HepG2 (cell line): Measurements from ENCODE around the gene PEX13. TPM values are rescaled to one million over a fixed set of nuclear protein-coding genes. Genes with fewer than 3 reads are reported as not detected.

Experiments used
- DMTF1 ChIP-seq: sonication (generic); formaldehyde crosslinking; IDR thresholded peaks from 2 replicates; pipeline ENCODE4 v1.4.0; 2020; ENCODE audit warnings: mild to moderate bottlenecking, missing genetic modification reagents
- E2F1 ChIP-seq: sonication (generic); formaldehyde crosslinking; IDR thresholded peaks from 2 replicates; pipeline ENCODE4 v1.5.0; 2020; ENCODE audit warnings: missing genetic modification reagents
- GATAD2A ChIP-seq: IDR thresholded peaks from 2 replicates; pipeline ENCODE4 v1.6.1; 2016
- HNF4G ChIP-seq, 2 experiments: sonication (generic) in 1 of 2; formaldehyde crosslinking in 1 of 2; IDR thresholded peaks; 2 replicates each; pipeline versions ENCODE4 v1.4.0 to v1.6.1; 2011 to 2020; ENCODE audit warnings: borderline replicate concordance in 2 of 2, low read depth in 2 of 2, mild to moderate bottlenecking in 2 of 2, low read length in 1 of 2, missing genetic modification reagents in 1 of 2, moderate library complexity in 1 of 2
- ISX ChIP-seq: sonication (generic); formaldehyde crosslinking; conservative IDR thresholded peaks from 2 replicates; pipeline ENCODE4 v1.5.0; 2020; ENCODE audit warnings: missing genetic modification reagents
- KDM3A ChIP-seq: IDR thresholded peaks from 2 replicates; pipeline ENCODE4 v1.6.1; 2018; ENCODE audit warnings: low read depth, missing compliant biosample characterization
- KMT2A ChIP-seq: sonication (generic); formaldehyde crosslinking; IDR thresholded peaks from 2 replicates; pipeline ENCODE4 v1.4.0; 2020; ENCODE audit warnings: missing genetic modification reagents
- NAIF1 ChIP-seq: sonication (generic); formaldehyde crosslinking; IDR thresholded peaks from 2 replicates; pipeline ENCODE4 v1.5.0; 2020; ENCODE audit warnings: mild to moderate bottlenecking, missing genetic modification reagents, borderline replicate concordance
- NCOA5 ChIP-seq: sonication (generic); formaldehyde crosslinking; IDR thresholded peaks from 2 replicates; pipeline ENCODE4 v1.4.0; 2020; ENCODE audit warnings: missing genetic modification reagents
- SOX5 ChIP-seq: IDR thresholded peaks from 2 replicates; pipeline ENCODE4 v1.6.1; 2016; ENCODE audit warnings: borderline replicate concordance
- SSRP1 ChIP-seq: IDR thresholded peaks from 2 replicates; pipeline ENCODE4 v1.6.1; 2016; ENCODE audit warnings: control low read depth
- TIGD3 ChIP-seq: sonication (generic); formaldehyde crosslinking; IDR thresholded peaks from 2 replicates; pipeline ENCODE4 v1.5.1; 2020; ENCODE audit warnings: mild to moderate bottlenecking, missing genetic modification reagents, borderline replicate concordance
- ZNF3 ChIP-seq: IDR thresholded peaks from 2 replicates; pipeline ENCODE4 v1.7.0; 2017; ENCODE audit warnings: inconsistent platforms
- ZNF496 ChIP-seq: sonication (generic); formaldehyde crosslinking; IDR thresholded peaks from 2 replicates; pipeline ENCODE4 v1.8.1; 2023; ENCODE audit warnings: mild to moderate bottlenecking, moderate library complexity, missing genetic modification reagents; ENCODE audit not compliant: insufficient replicate concordance
- ZNF501 ChIP-seq: sonication (generic); formaldehyde crosslinking; IDR thresholded peaks from 2 replicates; pipeline ENCODE4 v1.5.1; 2020; ENCODE audit warnings: mild to moderate bottlenecking, moderate library complexity, missing genetic modification reagents
- ZNF550 ChIP-seq: sonication (generic); formaldehyde crosslinking; IDR thresholded peaks from 2 replicates; pipeline ENCODE4 v1.4.0; 2020; ENCODE audit warnings: mild to moderate bottlenecking, missing genetic modification reagents, borderline replicate concordance
- ZNF598 ChIP-seq: sonication (generic); formaldehyde crosslinking; IDR thresholded peaks from 2 replicates; pipeline ENCODE4 v1.5.1; 2020; ENCODE audit warnings: mild to moderate bottlenecking, missing genetic modification reagents, borderline replicate concordance
- ZNF703 ChIP-seq: sonication (generic); formaldehyde crosslinking; IDR thresholded peaks from 2 replicates; pipeline ENCODE4 v1.5.1; 2020; ENCODE audit warnings: missing genetic modification reagents, mild to moderate bottlenecking, moderate library complexity, borderline replicate concordance
- ZNF773 ChIP-seq: sonication (generic); formaldehyde crosslinking; IDR thresholded peaks from 2 replicates; pipeline ENCODE4 v1.4.0; 2020; ENCODE audit warnings: missing genetic modification reagents, borderline replicate concordance
- ZSCAN5A ChIP-seq: sonication (generic); formaldehyde crosslinking; IDR thresholded peaks from 2 replicates; pipeline ENCODE4 v1.8.0; 2022; ENCODE audit warnings: mild to moderate bottlenecking, missing genetic modification reagents, borderline replicate concordance
- polyA plus RNA-seq, 8 experiments: library from polyadenylated mRNA; depleted of rRNA in 3 of 8; stranded (reverse) in 7 of 8; unstranded in 1 of 8; fragments of >200 nt; fragmentation: Illumina TruSeq in 4 of 8; extraction: Trizol in 4 of 8; gene quantifications; 2 replicates each; pipeline versions ENCODE4 v1.2.1 to v1.2.3, GENCODE V29; 2011 to 2016; ENCODE audit warnings: low read depth in 4 of 8, missing spikeins in 1 of 8, mixed read lengths in 1 of 8; ENCODE audit not compliant: insufficient read depth in 1 of 8
- total RNA-seq, 5 experiments: library from RNA; depleted of rRNA; stranded (reverse); fragments of >200 nt; fragmentation: Illumina TruSeq; extraction: Trizol; gene quantifications; 2 replicates each; pipeline ENCODE4 v1.2.3, GENCODE V29; 2016; ENCODE audit warnings: low read depth in 1 of 5

Gene PEX13
- total and polyA plus RNA-seq, 2 of the 13 experiments (the other 11 are each of a cell fraction or from before 2014, with no cell fraction given): 47.9 to 75.9 TPM

GRCh38 chr2:61065714-61066709, 48.5 kb downstream of the PEX13 start, which contains the start of gene SANBR (continued):
- TF ChIP-seq TIGD3 (CRISPR knock-in tag) (no peak), KDM3A (CRISPR knock-in tag) (no peak), HNF4G (IDR thresholded peaks at IDR 0.05; ENCODE audit: borderline replicate concordance, low read depth, low read length) (peak; percentile 40; the same call in 1 of the 2 replicates), HNF4G (CRISPR knock-in tag; IDR thresholded peaks at IDR 0.05; ENCODE audit: borderline replicate concordance, low read depth) (peak; percentile 65), DMTF1 (no peak), ZNF703 (CRISPR knock-in tag) (no peak; the same call in 1 of the 2 replicates), SOX5 (CRISPR knock-in tag) (no peak; the same call in 1 of the 2 replicates), GATAD2A (CRISPR knock-in tag) (peak; percentile 39; the same call in 1 of the 2 replicates), E2F1 (peak; percentile 11; the same call in 1 of the 2 replicates), ZSCAN5A (no peak), ZNF501 (CRISPR knock-in tag) (no peak; the same call in 1 of the 2 replicates), NCOA5 (no peak), ZNF496 (CRISPR knock-in tag) (no peak), ZNF550 (CRISPR knock-in tag) (no peak), ZNF3 (0 out of 2 replicates have a peak, but pooled peaks have one; percentile 6), NAIF1 (CRISPR knock-in tag) (peak; percentile 48; the same call in 1 of the 2 replicates), KMT2A (CRISPR knock-in tag) (peak; percentile 72), ZNF773 (CRISPR knock-in tag) (peak; percentile 34; the same call in 1 of the 2 replicates), ISX (no peak), ZNF598 (peak; percentile 94; the same call in 1 of the 2 replicates), SSRP1 (CRISPR knock-in tag) (no peak)
